Measurements from ENCODE around the gene CHAD. TPM values are rescaled to one million over a fixed set of nuclear protein-coding genes. Genes with fewer than 3 reads are reported as not detected.

Gene CHAD
- total and polyA plus RNA-seq, 2 of the 13 experiments (the other 11 are each of a cell fraction or from before 2014, with no cell fraction given): 1.4 TPM; not detected in 1

GRCh38 chr17:50425682-50426471, 42.8 kb downstream of the CHAD start, which contains the start of gene ACSF2 (continued):
- TF ChIP-seq ZNF883 (CRISPR knock-in tag; IDR thresholded peaks at IDR 0.05; ENCODE audit: not compliant biosample characterization) (peak; percentile 68), MTF2 (CRISPR knock-in tag; IDR thresholded peaks at IDR 0.05; ENCODE audit: borderline replicate concordance) (no peak), CCDC6 (CRISPR knock-in tag; IDR thresholded peaks at IDR 0.05) (no peak), ZNF331 (CRISPR knock-in tag; IDR thresholded peaks at IDR 0.05) (peak; percentile 38; the same call in 1 of the 2 replicates), ZFP82 (CRISPR knock-in tag; IDR thresholded peaks at IDR 0.05; ENCODE audit: borderline replicate concordance) (no peak), ZNF296 (CRISPR knock-in tag; conservative IDR thresholded peaks at IDR 0.05) (no peak), ASH2L (IDR thresholded peaks at IDR 0.05; ENCODE audit: insufficient read length, low read depth, low read length) (no peak), FOXC1 (CRISPR knock-in tag; IDR thresholded peaks at IDR 0.05; ENCODE audit: borderline replicate concordance) (no peak), MEIS1 (CRISPR knock-in tag; IDR thresholded peaks at IDR 0.05; ENCODE audit: borderline replicate concordance) (no peak; the same call in 1 of the 2 replicates), XBP1 (CRISPR knock-in tag; IDR thresholded peaks at IDR 0.05) (no peak), ZNF776 (CRISPR knock-in tag; IDR thresholded peaks at IDR 0.05) (no peak), ZNF274 (CRISPR knock-in tag; IDR thresholded peaks at IDR 0.05) (peak; percentile 60; the same call in 1 of the 2 replicates), MBD4 (IDR thresholded peaks at IDR 0.05; ENCODE audit: borderline replicate concordance, low read length) (no peak), ZNF558 (CRISPR knock-in tag; IDR thresholded peaks at IDR 0.05; ENCODE audit: borderline replicate concordance) (no peak; the same call in 1 of the 2 replicates), IKZF4 (CRISPR knock-in tag; IDR thresholded peaks at IDR 0.05; ENCODE audit: borderline replicate concordance, low read depth, not compliant biosample characterization) (no peak), U2AF2 (IDR thresholded peaks at IDR 0.05; ENCODE audit: low read depth, low read length) (no peak), MBNL3 (CRISPR knock-in tag; conservative IDR thresholded peaks at IDR 0.05) (no peak), KLF6 (CRISPR knock-in tag; IDR thresholded peaks at IDR 0.05) (no peak), MAFK (conservative IDR thresholded peaks at IDR 0.05 in 1 of 2, IDR thresholded peaks at IDR 0.05 in 1 of 2; ENCODE audit: low read length in 2 of 2) (no peak)
- TF ChIP-seq, protein P1, sequence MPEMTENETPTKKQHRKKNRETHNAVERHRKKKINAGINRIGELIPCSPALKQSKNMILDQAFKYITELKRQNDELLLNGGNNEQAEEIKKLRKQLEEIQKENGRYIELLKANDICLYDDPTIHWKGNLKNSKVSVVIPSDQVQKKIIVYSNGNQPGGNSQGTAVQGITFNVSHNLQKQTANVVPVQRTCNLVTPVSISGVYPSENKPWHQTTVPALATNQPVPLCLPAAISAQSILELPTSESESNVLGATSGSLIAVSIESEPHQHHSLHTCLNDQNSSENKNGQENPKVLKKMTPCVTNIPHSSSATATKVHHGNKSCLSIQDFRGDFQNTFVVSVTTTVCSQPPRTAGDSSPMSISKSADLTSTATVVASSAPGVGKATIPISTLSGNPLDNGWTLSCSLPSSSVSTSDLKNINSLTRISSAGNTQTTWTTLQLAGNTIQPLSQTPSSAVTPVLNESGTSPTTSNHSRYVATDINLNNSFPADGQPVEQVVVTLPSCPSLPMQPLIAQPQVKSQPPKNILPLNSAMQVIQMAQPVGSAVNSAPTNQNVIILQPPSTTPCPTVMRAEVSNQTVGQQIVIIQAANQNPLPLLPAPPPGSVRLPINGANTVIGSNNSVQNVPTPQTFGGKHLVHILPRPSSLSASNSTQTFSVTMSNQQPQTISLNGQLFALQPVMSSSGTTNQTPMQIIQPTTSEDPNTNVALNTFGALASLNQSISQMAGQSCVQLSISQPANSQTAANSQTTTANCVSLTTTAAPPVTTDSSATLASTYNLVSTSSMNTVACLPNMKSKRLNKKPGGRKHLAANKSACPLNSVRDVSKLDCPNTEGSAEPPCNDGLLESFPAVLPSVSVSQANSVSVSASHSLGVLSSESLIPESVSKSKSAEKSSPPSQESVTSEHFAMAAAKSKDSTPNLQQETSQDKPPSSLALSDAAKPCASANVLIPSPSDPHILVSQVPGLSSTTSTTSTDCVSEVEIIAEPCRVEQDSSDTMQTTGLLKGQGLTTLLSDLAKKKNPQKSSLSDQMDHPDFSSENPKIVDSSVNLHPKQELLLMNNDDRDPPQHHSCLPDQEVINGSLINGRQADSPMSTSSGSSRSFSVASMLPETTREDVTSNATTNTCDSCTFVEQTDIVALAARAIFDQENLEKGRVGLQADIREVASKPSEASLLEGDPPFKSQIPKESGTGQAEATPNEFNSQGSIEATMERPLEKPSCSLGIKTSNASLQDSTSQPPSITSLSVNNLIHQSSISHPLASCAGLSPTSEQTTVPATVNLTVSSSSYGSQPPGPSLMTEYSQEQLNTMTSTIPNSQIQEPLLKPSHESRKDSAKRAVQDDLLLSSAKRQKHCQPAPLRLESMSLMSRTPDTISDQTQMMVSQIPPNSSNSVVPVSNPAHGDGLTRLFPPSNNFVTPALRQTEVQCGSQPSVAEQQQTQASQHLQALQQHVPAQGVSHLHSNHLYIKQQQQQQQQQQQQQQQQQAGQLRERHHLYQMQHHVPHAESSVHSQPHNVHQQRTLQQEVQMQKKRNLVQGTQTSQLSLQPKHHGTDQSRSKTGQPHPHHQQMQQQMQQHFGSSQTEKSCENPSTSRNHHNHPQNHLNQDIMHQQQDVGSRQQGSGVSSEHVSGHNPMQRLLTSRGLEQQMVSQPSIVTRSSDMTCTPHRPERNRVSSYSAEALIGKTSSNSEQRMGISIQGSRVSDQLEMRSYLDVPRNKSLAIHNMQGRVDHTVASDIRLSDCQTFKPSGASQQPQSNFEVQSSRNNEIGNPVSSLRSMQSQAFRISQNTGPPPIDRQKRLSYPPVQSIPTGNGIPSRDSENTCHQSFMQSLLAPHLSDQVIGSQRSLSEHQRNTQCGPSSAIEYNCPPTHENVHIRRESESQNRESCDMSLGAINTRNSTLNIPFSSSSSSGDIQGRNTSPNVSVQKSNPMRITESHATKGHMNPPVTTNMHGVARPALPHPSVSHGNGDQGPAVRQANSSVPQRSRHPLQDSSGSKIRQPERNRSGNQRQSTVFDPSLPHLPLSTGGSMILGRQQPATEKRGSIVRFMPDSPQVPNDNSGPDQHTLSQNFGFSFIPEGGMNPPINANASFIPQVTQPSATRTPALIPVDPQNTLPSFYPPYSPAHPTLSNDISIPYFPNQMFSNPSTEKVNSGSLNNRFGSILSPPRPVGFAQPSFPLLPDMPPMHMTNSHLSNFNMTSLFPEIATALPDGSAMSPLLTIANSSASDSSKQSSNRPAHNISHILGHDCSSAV (CRISPR knock-in tag; IDR thresholded peaks at IDR 0.05; ENCODE audit: borderline replicate concordance): no peak
